HEK293 (cell line): Measurements from ENCODE around the gene ADAMTS4.

Source experiments
- CTCF ChIA-PET: fragments of 350-600 bp; formaldehyde crosslinking; extraction: SDS; loops from one replicate; lab custom pipeline; 2021; ENCODE audit warnings: antibody characterized with exemption; lab: Yijun Ruan, JAX
- POLR2A ChIA-PET: fragments of 300-600 bp; formaldehyde crosslinking; extraction: SDS; loops from one replicate; lab custom pipeline; 2020; ENCODE audit warnings: antibody characterized with exemption, inconsistent platforms; lab: Yijun Ruan, JAX
- H3K27ac ChIP-seq: fragments of 200-500 bp; sonication (Bioruptor generic); 2 replicates; pipeline ENCODE4 v1.5.1; 2014; ENCODE audit warnings: low read depth, low read length, control low read depth, inconsistent platforms; ENCODE audit errors: extremely low read depth
- H3K36me3 ChIP-seq, 2 experiments: fragments of 200-500 bp in 1 of 2; sonication (Bioruptor generic) in 1 of 2; 1 replicate in 1 of 2; 2 replicates in 1 of 2; pipeline ENCODE4 v1.5.1; 2014 to 2017; ENCODE audit warnings: inconsistent platforms in 2 of 2, low read length in 2 of 2; ENCODE audit not compliant: control insufficient read depth in 2 of 2, insufficient read depth in 1 of 2
- H3K4me1 ChIP-seq: fragments of 200-500 bp; sonication (Bioruptor generic); 2 replicates; pipeline ENCODE4 v1.5.1; 2014; ENCODE audit warnings: mild to moderate bottlenecking, low read length, inconsistent platforms; ENCODE audit not compliant: control insufficient read depth, insufficient read depth
- H3K4me3 ChIP-seq: 2 replicates; pipeline ENCODE4 v1.5.1; 2011; ENCODE audit warnings: low read depth, mild to moderate bottlenecking, control low read depth, low read length, moderate library complexity
- H3K9me3 ChIP-seq: fragments of 200-500 bp; sonication (Bioruptor generic); 2 replicates; pipeline ENCODE4 v1.5.1; 2014; ENCODE audit warnings: low read depth, low read length, inconsistent platforms; ENCODE audit not compliant: control insufficient read depth, insufficient read depth
- HOXC10 ChIP-seq: sonication (generic); formaldehyde crosslinking; IDR thresholded peaks from 2 replicates; pipeline ENCODE4 v1.8.1; 2023; ENCODE audit warnings: mild to moderate bottlenecking, missing genetic modification reagents
- KLF10 ChIP-seq: fragments of 450-650 bp; IDR thresholded peaks from 2 replicates; pipeline ENCODE4 v1.5.1; 2018; ENCODE audit warnings: missing biosample characterization, mild to moderate bottlenecking, missing genetic modification characterization
- KLF9 ChIP-seq: fragments of 450-650 bp; formaldehyde crosslinking; IDR thresholded peaks from 2 replicates; pipeline ENCODE4 v1.5.1; 2016; ENCODE audit warnings: missing biosample characterization, missing genetic modification characterization, low read depth
- REPIN1 ChIP-seq: fragments of 450-650 bp; formaldehyde crosslinking; IDR thresholded peaks from 2 replicates; pipeline ENCODE4 v1.5.1; 2017; ENCODE audit warnings: missing biosample characterization, missing genetic modification characterization, low read depth
- SP3 ChIP-seq: fragments of 450-650 bp; formaldehyde crosslinking; IDR thresholded peaks from 2 replicates; pipeline ENCODE4 v1.5.1; 2016; ENCODE audit warnings: missing biosample characterization, missing genetic modification characterization
- SP7 ChIP-seq: fragments of 450-650 bp; formaldehyde crosslinking; IDR thresholded peaks from 2 replicates; pipeline ENCODE4 v1.5.1; 2016; ENCODE audit warnings: missing biosample characterization, missing genetic modification characterization
- ZFHX2 ChIP-seq: fragments of 450-650 bp; formaldehyde crosslinking; conservative IDR thresholded peaks from 2 replicates; pipeline ENCODE4 v1.5.1; 2016; ENCODE audit warnings: missing biosample characterization, missing genetic modification characterization
- ZFP3 ChIP-seq: fragments of 450-650 bp; formaldehyde crosslinking; IDR thresholded peaks from 2 replicates; pipeline ENCODE4 v1.5.1; 2016; ENCODE audit warnings: low read depth, missing biosample characterization, missing genetic modification characterization
- ZNF155 ChIP-seq: fragments of 450-650 bp; formaldehyde crosslinking; IDR thresholded peaks from 2 replicates; pipeline ENCODE4 v1.5.1; 2016; ENCODE audit warnings: missing biosample characterization, missing genetic modification characterization
- ZNF24 ChIP-seq: fragments of 450-650 bp; formaldehyde crosslinking; IDR thresholded peaks from 2 replicates; pipeline ENCODE4 v1.5.1; 2016; ENCODE audit warnings: missing biosample characterization, missing genetic modification characterization
- ZNF311 ChIP-seq: fragments of 450-650 bp; formaldehyde crosslinking; IDR thresholded peaks from 2 replicates; pipeline ENCODE4 v1.5.1; 2017; ENCODE audit warnings: missing biosample characterization, missing genetic modification characterization, borderline replicate concordance
- ZNF555 ChIP-seq: fragments of 450-650 bp; formaldehyde crosslinking; conservative IDR thresholded peaks from 2 replicates; pipeline ENCODE4 v1.5.1; 2017; ENCODE audit warnings: missing biosample characterization, mild to moderate bottlenecking, missing genetic modification characterization, inconsistent platforms
- ZNF624 ChIP-seq: fragments of 450-650 bp; formaldehyde crosslinking; IDR thresholded peaks from 2 replicates; pipeline ENCODE4 v1.5.1; 2017; ENCODE audit warnings: missing biosample characterization, missing genetic modification characterization
- ZNF629 ChIP-seq: fragments of 450-650 bp; formaldehyde crosslinking; IDR thresholded peaks from 2 replicates; pipeline ENCODE4 v1.5.1; 2017; ENCODE audit warnings: missing biosample characterization, missing genetic modification characterization
- ZNF670 ChIP-seq: fragments of 450-650 bp; formaldehyde crosslinking; IDR thresholded peaks from 2 replicates; pipeline ENCODE4 v1.5.1; 2016; ENCODE audit warnings: missing biosample characterization, missing genetic modification characterization, low read depth
- ZNF701 ChIP-seq: fragments of 450-650 bp; formaldehyde crosslinking; IDR thresholded peaks from 2 replicates; pipeline ENCODE4 v1.5.1; 2016; ENCODE audit warnings: missing biosample characterization, missing genetic modification characterization
- ZNF785 ChIP-seq: fragments of 450-650 bp; formaldehyde crosslinking; IDR thresholded peaks from 2 replicates; pipeline ENCODE4 v1.5.1; 2016; ENCODE audit warnings: missing biosample characterization, missing genetic modification characterization
- ZNF791 ChIP-seq: fragments of 450-650 bp; formaldehyde crosslinking; IDR thresholded peaks from 2 replicates; pipeline ENCODE4 v1.5.1; 2016; ENCODE audit warnings: missing biosample characterization, missing genetic modification characterization
- ZNF792 ChIP-seq: fragments of 450-650 bp; formaldehyde crosslinking; IDR thresholded peaks from 2 replicates; pipeline ENCODE4 v1.5.1; 2016; ENCODE audit warnings: missing biosample characterization, missing genetic modification characterization
- TF ChIP-seq, protein P1 (sequence below): fragments of 450-650 bp; formaldehyde crosslinking; IDR thresholded peaks from 2 replicates; pipeline ENCODE4 v1.5.1; 2017; ENCODE audit warnings: missing biosample characterization, mild to moderate bottlenecking, missing genetic modification characterization, moderate library complexity
- TF ChIP-seq, protein P2 (sequence below): fragments of 450-650 bp; formaldehyde crosslinking; IDR thresholded peaks from 2 replicates; pipeline ENCODE4 v1.5.1; 2016; ENCODE audit warnings: missing biosample characterization, missing genetic modification characterization
- TF ChIP-seq, protein P3 (sequence below): fragments of 450-650 bp; formaldehyde crosslinking; IDR thresholded peaks from 2 replicates; pipeline ENCODE4 v1.5.1; 2016; ENCODE audit warnings: missing biosample characterization, missing genetic modification characterization
- TF ChIP-seq, protein P4 (sequence below): fragments of 450-650 bp; formaldehyde crosslinking; IDR thresholded peaks from 2 replicates; pipeline ENCODE4 v1.5.1; 2016; ENCODE audit warnings: missing biosample characterization, missing genetic modification characterization

ADAMTS4 gene

DNA sequence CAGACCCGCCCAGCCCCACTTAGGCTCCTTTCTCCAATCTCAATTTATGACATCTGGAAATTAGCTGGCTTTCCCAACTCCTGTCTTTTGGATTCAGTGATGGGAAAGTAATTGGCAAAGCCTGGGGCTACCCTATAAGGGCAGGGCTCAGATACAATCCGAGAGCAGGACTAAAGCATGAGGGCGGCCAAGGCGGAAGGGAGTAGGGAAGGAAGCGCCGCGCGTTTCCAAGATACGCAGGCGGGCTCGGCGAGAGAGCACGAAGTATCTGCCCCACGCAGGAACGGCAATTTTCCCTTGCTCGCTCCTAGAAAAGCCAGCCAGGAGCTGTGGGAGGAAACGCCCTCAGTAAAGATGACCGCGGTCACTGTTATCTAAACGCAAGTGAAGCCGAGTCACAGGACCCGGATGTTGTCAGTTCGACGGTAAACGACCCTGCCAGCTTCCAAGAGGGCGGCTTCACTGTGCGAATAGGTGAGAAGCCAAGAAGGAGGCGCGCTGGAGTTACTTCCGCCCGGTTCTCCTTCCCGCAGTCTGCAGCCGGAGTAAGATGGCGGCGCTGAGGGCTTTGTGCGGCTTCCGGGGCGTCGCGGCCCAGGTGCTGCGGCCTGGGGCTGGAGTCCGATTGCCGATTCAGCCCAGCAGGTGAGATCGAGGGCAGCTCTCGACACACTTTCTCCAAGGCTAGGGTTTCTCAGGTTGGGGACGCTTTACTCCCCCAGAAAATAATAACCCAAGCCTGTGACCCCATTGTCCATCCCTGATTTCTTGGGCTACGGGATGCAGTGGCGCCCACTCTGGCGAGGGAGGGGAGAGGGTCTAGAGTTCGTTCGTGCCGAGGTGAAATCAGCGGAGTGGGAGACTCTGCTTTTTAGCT is 3.2 kb upstream of the ADAMTS4 start, which contains the start of gene NDUFS2 (continued):
- peak; percentile 75 for TF ChIP-seq ZFHX2 (tag by site-specific recombination)
- TF ChIP-seq ZNF629 (tag by site-specific recombination), result peak; percentile 85
- no peak for TF ChIP-seq ZNF791 (tag by site-specific recombination)
- no peak for TF ChIP-seq ZFP3 (tag by site-specific recombination)
- no peak for TF ChIP-seq ZNF792 (tag by site-specific recombination)
- TF ChIP-seq ZNF701 (tag by site-specific recombination), result no peak
- TF ChIP-seq, protein P1, sequence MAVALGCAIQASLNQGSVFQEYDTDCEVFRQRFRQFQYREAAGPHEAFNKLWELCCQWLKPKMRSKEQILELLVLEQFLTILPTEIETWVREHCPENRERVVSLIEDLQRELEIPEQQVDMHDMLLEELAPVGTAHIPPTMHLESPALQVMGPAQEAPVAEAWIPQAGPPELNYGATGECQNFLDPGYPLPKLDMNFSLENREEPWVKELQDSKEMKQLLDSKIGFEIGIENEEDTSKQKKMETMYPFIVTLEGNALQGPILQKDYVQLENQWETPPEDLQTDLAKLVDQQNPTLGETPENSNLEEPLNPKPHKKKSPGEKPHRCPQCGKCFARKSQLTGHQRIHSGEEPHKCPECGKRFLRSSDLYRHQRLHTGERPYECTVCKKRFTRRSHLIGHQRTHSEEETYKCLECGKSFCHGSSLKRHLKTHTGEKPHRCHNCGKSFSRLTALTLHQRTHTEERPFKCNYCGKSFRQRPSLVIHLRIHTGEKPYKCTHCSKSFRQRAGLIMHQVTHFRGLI (tag by site-specific recombination), result no peak
- TF ChIP-seq HOXC10 (CRISPR knock-in tag), result peak; percentile 38; the same call in 1 of the 2 replicates
- peak; percentile 31; the same call in 1 of the 2 replicates for TF ChIP-seq SP7 (tag by site-specific recombination)
- TF ChIP-seq, protein P2, sequence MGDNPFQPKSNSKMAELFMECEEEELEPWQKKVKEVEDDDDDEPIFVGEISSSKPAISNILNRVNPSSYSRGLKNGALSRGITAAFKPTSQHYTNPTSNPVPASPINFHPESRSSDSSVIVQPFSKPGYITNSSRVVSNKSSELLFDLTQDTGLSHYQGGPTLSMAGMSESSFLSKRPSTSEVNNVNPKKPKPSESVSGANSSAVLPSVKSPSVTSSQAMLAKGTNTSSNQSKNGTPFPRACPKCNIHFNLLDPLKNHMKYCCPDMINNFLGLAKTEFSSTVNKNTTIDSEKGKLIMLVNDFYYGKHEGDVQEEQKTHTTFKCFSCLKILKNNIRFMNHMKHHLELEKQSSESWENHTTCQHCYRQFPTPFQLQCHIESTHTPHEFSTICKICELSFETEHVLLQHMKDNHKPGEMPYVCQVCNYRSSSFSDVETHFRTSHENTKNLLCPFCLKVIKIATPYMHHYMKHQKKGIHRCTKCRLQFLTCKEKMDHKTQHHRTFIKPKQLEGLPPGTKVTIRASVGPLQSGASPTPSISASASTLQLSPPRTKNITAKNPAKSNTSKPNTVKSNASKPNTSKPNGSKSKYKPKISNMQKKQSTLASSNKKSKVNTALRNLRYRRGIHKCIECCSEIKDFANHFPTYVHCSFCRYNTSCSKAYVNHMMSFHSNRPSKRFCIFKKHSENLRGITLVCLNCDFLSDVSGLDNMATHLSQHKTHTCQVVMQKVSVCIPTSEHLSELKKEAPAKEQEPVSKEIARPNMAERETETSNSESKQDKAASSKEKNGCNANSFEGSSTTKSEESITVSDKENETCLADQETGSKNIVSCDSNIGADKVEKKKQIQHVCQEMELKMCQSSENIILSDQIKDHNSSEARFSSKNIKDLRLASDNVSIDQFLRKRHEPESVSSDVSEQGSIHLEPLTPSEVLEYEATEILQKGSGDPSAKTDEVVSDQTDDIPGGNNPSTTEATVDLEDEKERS, result no peak
- TF ChIP-seq ZNF785 (tag by site-specific recombination), result peak; percentile 37; the same call in 1 of the 2 replicates
- TF ChIP-seq REPIN1 (tag by site-specific recombination), result no peak
- no peak for TF ChIP-seq ZNF311
- TF ChIP-seq SP3 (tag by site-specific recombination), result peak; percentile 94
- TF ChIP-seq KLF10, result no peak

DNA sequence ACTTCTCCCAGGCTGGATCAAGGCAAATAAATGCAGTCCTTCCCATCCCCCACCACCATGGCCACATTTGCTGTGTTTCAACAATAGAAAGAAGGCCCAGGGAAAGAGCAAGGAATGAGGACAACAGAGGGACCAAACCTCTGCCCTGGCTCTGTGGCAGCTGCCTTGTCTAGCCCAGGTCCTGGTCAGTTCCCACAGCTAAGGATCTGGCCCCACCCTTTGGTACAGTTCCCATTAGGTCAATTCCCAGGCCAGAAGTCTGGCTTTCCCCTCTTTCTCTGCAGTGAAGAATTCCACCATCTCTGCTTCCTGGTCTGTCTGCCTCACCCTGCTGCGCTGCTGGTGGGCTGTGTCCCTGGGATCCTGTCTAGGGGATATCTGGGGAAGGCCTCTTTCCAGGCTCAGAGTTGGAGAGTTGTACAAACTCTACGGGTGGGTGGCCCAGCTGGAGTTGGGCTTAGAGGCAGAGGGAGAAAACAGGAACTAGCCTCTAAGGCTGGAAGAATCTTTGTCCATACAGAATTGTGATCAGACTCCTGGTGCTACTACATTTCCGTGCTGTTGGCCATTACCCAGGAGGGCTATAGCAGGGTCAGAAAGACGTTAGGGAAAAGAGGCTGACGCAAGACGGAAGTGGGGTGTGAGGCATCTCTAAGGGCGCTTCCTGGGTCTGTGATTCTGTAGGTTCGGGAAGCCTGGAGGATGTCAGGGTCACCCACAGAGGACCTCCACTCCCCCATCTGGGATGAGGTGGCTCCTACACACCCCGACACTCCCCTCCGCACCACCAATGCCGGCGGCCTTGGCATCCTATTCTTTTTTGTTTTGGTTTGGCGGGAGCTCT is 2.4 kb upstream of the ADAMTS4 start:
- Histone ChIP-seq H3K9me3 (no peaks in the 10 kb centered on the region), H3K27ac (peak overlapping the region; percentile 72), H3K36me3 (peaks cover 16 to 30% of the 10 kb centered on the region in 2 experiments; a peak in 2 of 3 replicates), H3K4me1 (peaks cover 9% of the 10 kb centered on the region; the same call in 1 of the 2 replicates), H3K4me3 (no peak overlapping the region)
- ChIA-PET POLR2A (interaction anchor here (0.6 to 2.2 kb wide), 14 partner anchors 10 to 189 kb away, joined by 3 to 22 read pairs (median 4); partner anchors contain the start of genes B4GALT3, FCER1G, PPOX and TOMM40L), CTCF (interaction anchor here (0.6 to 4.9 kb wide), 9 partner anchors 9 to 940 kb away, joined by 3 to 32 read pairs (median 6); partner anchors contain the start of genes APOA2, PPOX and TOMM40L)
- TF ChIP-seq, protein P3, sequence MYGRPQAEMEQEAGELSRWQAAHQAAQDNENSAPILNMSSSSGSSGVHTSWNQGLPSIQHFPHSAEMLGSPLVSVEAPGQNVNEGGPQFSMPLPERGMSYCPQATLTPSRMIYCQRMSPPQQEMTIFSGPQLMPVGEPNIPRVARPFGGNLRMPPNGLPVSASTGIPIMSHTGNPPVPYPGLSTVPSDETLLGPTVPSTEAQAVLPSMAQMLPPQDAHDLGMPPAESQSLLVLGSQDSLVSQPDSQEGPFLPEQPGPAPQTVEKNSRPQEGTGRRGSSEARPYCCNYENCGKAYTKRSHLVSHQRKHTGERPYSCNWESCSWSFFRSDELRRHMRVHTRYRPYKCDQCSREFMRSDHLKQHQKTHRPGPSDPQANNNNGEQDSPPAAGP (tag by site-specific recombination), result no peak
- TF ChIP-seq ZNF624 (tag by site-specific recombination) (no peak), ZNF24 (tag by site-specific recombination) (no peak), ZNF155 (no peak), ZNF670 (no peak), KLF9 (0 out of 2 replicates have a peak, but pooled peaks have one; percentile 12), ZNF555 (tag by site-specific recombination) (no peak), ZNF791 (tag by site-specific recombination) (no peak)
- TF ChIP-seq, protein P1 (tag by site-specific recombination), result 0 out of 2 replicates have a peak, but pooled peaks have one; percentile 9
- TF ChIP-seq, protein P4, sequence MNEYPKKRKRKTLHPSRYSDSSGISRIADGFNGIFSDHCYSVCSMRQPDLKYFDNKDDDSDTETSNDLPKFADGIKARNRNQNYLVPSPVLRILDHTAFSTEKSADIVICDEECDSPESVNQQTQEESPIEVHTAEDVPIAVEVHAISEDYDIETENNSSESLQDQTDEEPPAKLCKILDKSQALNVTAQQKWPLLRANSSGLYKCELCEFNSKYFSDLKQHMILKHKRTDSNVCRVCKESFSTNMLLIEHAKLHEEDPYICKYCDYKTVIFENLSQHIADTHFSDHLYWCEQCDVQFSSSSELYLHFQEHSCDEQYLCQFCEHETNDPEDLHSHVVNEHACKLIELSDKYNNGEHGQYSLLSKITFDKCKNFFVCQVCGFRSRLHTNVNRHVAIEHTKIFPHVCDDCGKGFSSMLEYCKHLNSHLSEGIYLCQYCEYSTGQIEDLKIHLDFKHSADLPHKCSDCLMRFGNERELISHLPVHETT (tag by site-specific recombination), result no peak
